PC-9 (cell line): ENCODE data around the gene RETN. TPM values are rescaled to one million over a fixed set of nuclear protein-coding genes. Genes with fewer than 3 reads are reported as not detected.
A peak's percentile ranks its signal among the peaks of the same experiment; 100 is the strongest.

ENCODE experiments used
- BruUV-seq: library from RNA; stranded (reverse); fragments of 400-500 nt; replicated peaks from 2 replicates; lab custom pipeline; 2021; lab: Mats Ljungman, UMichigan
- CTCF ChIA-PET: fragments of 300-600 bp; sonication (Branson Sonifier 250); formaldehyde crosslinking; loops from one replicate; lab custom pipeline; 2022; ENCODE audit warnings: antibody characterized with exemption; lab: Charles Lee
- POLR2A ChIA-PET: fragments of 300-600 bp; sonication (Branson Sonifier 250); formaldehyde crosslinking; loops from one replicate; lab custom pipeline; 2022; ENCODE audit warnings: antibody characterized with exemption; ENCODE audit not compliant: unreplicated experiment; lab: Charles Lee
- DNase-seq, 2 experiments: peaks; one replicate each; pipeline versions ENCODE4 v3.0.0 to v3.0.0-alpha.2; 2015 to 2022; ENCODE audit warnings: mixed read lengths in 1 of 2
- H2AFZ ChIP-seq: fragments of 200-600 bp; sonication (generic); 2 replicates; pipeline ENCODE4 v1.8.1; 2017; ENCODE audit warnings: antibody characterized with exemption
- H3F3A ChIP-seq: fragments of 200-600 bp; sonication (generic); 2 replicates; pipeline ENCODE4 v1.8.1; 2017; ENCODE audit warnings: antibody characterized with exemption, mild to moderate bottlenecking, low read depth; ENCODE audit not compliant: insufficient read depth
- H3K27ac ChIP-seq: fragments of 200-600 bp; sonication (generic); 2 replicates; pipeline ENCODE4 v1.6.1; 2016; ENCODE audit warnings: mixed run types
- H3K27me3 ChIP-seq: fragments of 200-600 bp; sonication (generic); 2 replicates; pipeline ENCODE4 v1.6.1; 2016; ENCODE audit warnings: low read depth, mixed run types; ENCODE audit not compliant: insufficient read depth
- H3K36me3 ChIP-seq: fragments of 200-600 bp; sonication (generic); 2 replicates; pipeline ENCODE4 v1.6.1; 2016; ENCODE audit warnings: low read depth, mixed run types
- H3K4me1 ChIP-seq: fragments of 200-600 bp; sonication (generic); replicated peaks from 2 replicates; pipeline ENCODE4 v1.6.1; 2016; ENCODE audit warnings: mixed run types; ENCODE audit not compliant: insufficient read depth
- H3K4me2 ChIP-seq: fragments of 200-600 bp; sonication (generic); 2 replicates; pipeline ENCODE4 v1.6.1; 2017; ENCODE audit warnings: mixed run types
- H3K4me3 ChIP-seq: fragments of 200-600 bp; sonication (generic); 2 replicates; pipeline ENCODE4 v1.6.1; 2016; ENCODE audit warnings: mixed run types
- H3K79me2 ChIP-seq: fragments of 200-600 bp; sonication (generic); 2 replicates; pipeline ENCODE4 v1.6.1; 2017; ENCODE audit warnings: low read depth, mixed run types
- H3K9me2 ChIP-seq: fragments of 200-600 bp; sonication (generic); 2 replicates; pipeline ENCODE4 v1.8.1; 2017; ENCODE audit warnings: mild to moderate bottlenecking; ENCODE audit not compliant: insufficient read depth
- H3K9me3 ChIP-seq: fragments of 200-600 bp; sonication (generic); 2 replicates; pipeline ENCODE4 v1.8.1; 2016; ENCODE audit warnings: low read depth; ENCODE audit not compliant: insufficient read depth
- H4K20me1 ChIP-seq: fragments of 200-600 bp; sonication (generic); 2 replicates; pipeline ENCODE4 v1.8.1; 2017; ENCODE audit not compliant: insufficient read depth
- CTCF ChIP-seq: fragments of 200-600 bp; sonication (generic); conservative IDR thresholded peaks from 2 replicates; pipeline ENCODE4 v1.6.1; 2017; ENCODE audit warnings: mixed run types, antibody characterized with exemption, mild to moderate bottlenecking, moderate library complexity
- EZH2 ChIP-seq: fragments of 200-600 bp; sonication (generic); IDR thresholded peaks from 2 replicates; pipeline ENCODE4 v1.8.0; 2017; ENCODE audit warnings: antibody characterized with exemption, low read depth
- intact Hi-C: fragments of 100-400 bp; cut with micrococcal nuclease; formaldehyde crosslinking; loops from one replicate; pipeline ENCODE4 v1.10.0; 2022; ENCODE audit not compliant: unreplicated experiment
- total RNA-seq: library from RNA; stranded (reverse); gene quantifications from 2 replicates; pipeline ENCODE4 v1.2.3, GENCODE V29; 2021

The RETN gene
- total RNA-seq, 1 experiment from 2014 or later, result not detected

- intact Hi-C loops, result loop anchor here (2.0 to 10.0 kb wide), 4 partner anchors 61 to 325 kb away; partner anchors contain the start of genes CTXN1 and SNAPC2
- peaks cover 13% of the 10 kb centered on the region for H3K4me1 ChIP-seq
- CTCF ChIA-PET, result interaction anchor here (1.3 to 1.6 kb wide), 4 partner anchors 113 to 172 kb away, joined by 4 to 19 read pairs (median 10); no protein-coding TSS in a partner anchor
- peak overlapping the region; percentile 91; the same call in 1 of the 2 replicates for H3K4me3 ChIP-seq
- H3F3A ChIP-seq, result peaks cover 24% of the 10 kb centered on the region; the same call in 1 of the 2 replicates
- DNase-seq, result no peak
- peak overlapping the region; percentile 88 for H3K4me2 ChIP-seq
- POLR2A ChIA-PET, result interaction anchor here (0.7 kb wide), 1 partner anchor 304 kb away, joined by 3 read pairs; no protein-coding TSS in a partner anchor
- TF ChIP-seq EZH2 (no peak), CTCF (no peak)
- no peak overlapping the region for H3K27ac ChIP-seq
- H3K9me3 ChIP-seq, result no peaks in the 10 kb centered on the region
- peaks cover 30% of the 10 kb centered on the region for H3K27me3 ChIP-seq
- H3K36me3 ChIP-seq, result 0 out of 2 replicates have a peak, but pooled peaks cover 6% of the 10 kb centered on the region
- H3K9me2 ChIP-seq, result no peaks in the 10 kb centered on the region
- H3K79me2 ChIP-seq, result peaks cover 19% of the 10 kb centered on the region
- peak overlapping the region; percentile 96 for H2AFZ ChIP-seq
- H4K20me1 ChIP-seq, result peaks cover 13% of the 10 kb centered on the region
- no TSS peak for BruUV-seq
Observed at GRCh38 chr19:7679771-7680605, 11.1 kb downstream of the RETN start.

GRCh38 chr19:7680606-7681339, 11.9 kb downstream of the RETN start, which contains the start of gene TRAPPC5:
TSS of gene TRAPPC5 (plus strand) at chr19:7680833. CDS start at chr19:7682254, 1,421 bp downstream.
- no TSS peak for BruUV-seq
- no peaks in the 10 kb centered on the region for H3K9me3 ChIP-seq
- peaks cover 20% of the 10 kb centered on the region for H4K20me1 ChIP-seq
- CTCF ChIA-PET, result interaction anchor here (0.6 to 1.6 kb wide), 11 partner anchors 24 to 188 kb away, joined by 3 to 19 read pairs (median 4); no protein-coding TSS in a partner anchor
- H3K36me3 ChIP-seq, result 0 out of 2 replicates have a peak, but pooled peaks cover 6% of the 10 kb centered on the region
- intact Hi-C loops, result loop anchor here (1.0 to 2.0 kb wide), 2 partner anchors 119 to 172 kb away; no protein-coding TSS in a partner anchor
- TF ChIP-seq CTCF, result peak; percentile 89
- TF ChIP-seq EZH2, result no peak
- peak within 1 kb of the TSS; percentile 96 for H2AFZ ChIP-seq
- peak within 1 kb of the TSS; percentile 91 for H3K4me3 ChIP-seq
- POLR2A ChIA-PET, result interaction anchor here (0.7 kb wide), 1 partner anchor 304 kb away, joined by 3 read pairs; no protein-coding TSS in a partner anchor
- peaks cover 27% of the 10 kb centered on the region; the same call in 1 of the 2 replicates for H3F3A ChIP-seq
- peaks cover 24% of the 10 kb centered on the region for H3K27me3 ChIP-seq
- DNase-seq, result peak; percentile 65 to 82
- peak within 1 kb of the TSS; percentile 88 for H3K4me2 ChIP-seq
- peaks cover 21% of the 10 kb centered on the region for H3K4me1 ChIP-seq
- H3K9me2 ChIP-seq, result no peaks in the 10 kb centered on the region
- peak within 1 kb of the TSS; percentile 32; the same call in 1 of the 2 replicates for H3K27ac ChIP-seq
- H3K79me2 ChIP-seq, result peaks cover 19% of the 10 kb centered on the region
